NT2/D1 (cell line): ENCODE measurements around the gene NPDC1.

Experiments used
- DNase-seq: peaks from one replicate; pipeline ENCODE4 v3.0.0-alpha.2; 2011; ENCODE audit warnings: low read depth, low spot score
- H3K27me3 ChIP-seq: 2 replicates; pipeline ENCODE4 v1.6.0; 2011; ENCODE audit warnings: mild to moderate bottlenecking; ENCODE audit not compliant: insufficient read length, insufficient read depth
- H3K36me3 ChIP-seq: 2 replicates; pipeline ENCODE4 v1.6.1; 2011; ENCODE audit warnings: mild to moderate bottlenecking, low read length, mixed read lengths; ENCODE audit not compliant: insufficient read depth, insufficient read length
- H3K4me1 ChIP-seq: 2 replicates; pipeline ENCODE4 v1.5.1; 2011; ENCODE audit not compliant: insufficient read depth, insufficient read length
- H3K4me3 ChIP-seq: 2 replicates; pipeline ENCODE4 v1.5.1; 2011; ENCODE audit warnings: low read depth; ENCODE audit not compliant: insufficient read length
- H3K9ac ChIP-seq: 2 replicates; pipeline ENCODE4 v1.6.0; 2011; ENCODE audit warnings: low read depth; ENCODE audit not compliant: insufficient read length
- H3K9me3 ChIP-seq: 2 replicates; pipeline ENCODE4 v1.5.1; 2011; ENCODE audit warnings: mild to moderate bottlenecking, low read length; ENCODE audit not compliant: insufficient read depth
- SUZ12 ChIP-seq: IDR thresholded peaks from 2 replicates; pipeline ENCODE4 v1.6.1; 2011; ENCODE audit not compliant: insufficient read length, insufficient read depth; ENCODE audit errors: extremely low read depth
- YY1 ChIP-seq: IDR thresholded peaks from 2 replicates; pipeline ENCODE4 v1.6.1; 2011; ENCODE audit not compliant: insufficient read length, insufficient read depth
- ZNF274 ChIP-seq: IDR thresholded peaks from 2 replicates; pipeline ENCODE4 v1.6.1; 2011; ENCODE audit warnings: mild to moderate bottlenecking, low read depth, low read length

Gene NPDC1

GRCh38 chr9:137002646-137003041 lies 43.3 kb downstream of the NPDC1 start:
- no peak overlapping the region for H3K9ac ChIP-seq
- H3K4me1 ChIP-seq = peaks cover 5% of the 10 kb centered on the region
- peaks cover 8% of the 10 kb centered on the region; the same call in 1 of the 2 replicates for H3K9me3 ChIP-seq
- no peak for DNase-seq
- no peaks in the 10 kb centered on the region for H3K36me3 ChIP-seq
- no peak overlapping the region for H3K4me3 ChIP-seq
- no peak for TF ChIP-seq SUZ12
- TF ChIP-seq YY1 = no peak
- TF ChIP-seq ZNF274 = no peak
- H3K27me3 ChIP-seq = no peaks in the 10 kb centered on the region

GRCh38 chr9:137001857-137002645 lies 43.9 kb downstream of the NPDC1 start:
- H3K4me3 ChIP-seq = no peak overlapping the region
- H3K9me3 ChIP-seq = peaks cover 8% of the 10 kb centered on the region; the same call in 1 of the 2 replicates
- H3K4me1 ChIP-seq = peaks cover 10% of the 10 kb centered on the region

GRCh38 chr9:137000177-137000930 lies 45.6 kb downstream of the NPDC1 start:
- no peak overlapping the region for H3K4me3 ChIP-seq
- peaks cover 19% of the 10 kb centered on the region for H3K4me1 ChIP-seq
- DNase-seq = no peak
- H3K27me3 ChIP-seq = no peaks in the 10 kb centered on the region
- TF ChIP-seq SUZ12 = no peak
- no peak for TF ChIP-seq ZNF274
- TF ChIP-seq YY1 = no peak
- H3K9ac ChIP-seq = no peak overlapping the region
- peaks cover 2% of the 10 kb centered on the region for H3K36me3 ChIP-seq
- H3K9me3 ChIP-seq = peaks cover 4% of the 10 kb centered on the region; the same call in 1 of the 2 replicates

More at GRCh38 chr9:137001857-137002645, 43.9 kb downstream of the NPDC1 start:
- H3K27me3 ChIP-seq = no peaks in the 10 kb centered on the region
- H3K36me3 ChIP-seq = no peaks in the 10 kb centered on the region
- no peak overlapping the region for H3K9ac ChIP-seq
- no peak for DNase-seq
- TF ChIP-seq SUZ12 (no peak), YY1 (no peak), ZNF274 (no peak)

- peak overlapping the region; percentile 57 for H3K9ac ChIP-seq
- H3K4me3 ChIP-seq = no peak overlapping the region
- no peaks in the 10 kb centered on the region for H3K9me3 ChIP-seq
- no peaks in the 10 kb centered on the region for H3K27me3 ChIP-seq
- TF ChIP-seq YY1 = no peak
- no peak for TF ChIP-seq ZNF274
- TF ChIP-seq SUZ12 = no peak
- peaks cover 27% of the 10 kb centered on the region for H3K36me3 ChIP-seq
- no peak for DNase-seq
- peaks cover 25% of the 10 kb centered on the region for H3K4me1 ChIP-seq
These were observed 48.1 kb downstream of the NPDC1 start for GRCh38 chr9:136997830-136998234.

- no peak for DNase-seq
- TF ChIP-seq ZNF274 (no peak), YY1 (no peak), SUZ12 (no peak)
- Histone ChIP-seq H3K9me3 (no peaks in the 10 kb centered on the region), H3K36me3 (peaks cover 27% of the 10 kb centered on the region), H3K9ac (peak overlapping the region; percentile 57), H3K27me3 (no peaks in the 10 kb centered on the region), H3K4me1 (peaks cover 25% of the 10 kb centered on the region), H3K4me3 (no peak overlapping the region)
These were observed 48.6 kb downstream of the NPDC1 start for GRCh38 chr9:136997371-136997770.

GRCh38 chr9:136996361-136997292 lies 49.4 kb downstream of the NPDC1 start, which contains the start of gene CLIC3:
TSS of gene CLIC3 (minus strand) at chr9:136996568. CDS start at chr9:136996543, 25 bp downstream.
- H3K4me1 ChIP-seq = peaks cover 25% of the 10 kb centered on the region
- no peak within 1 kb of the TSS for H3K4me3 ChIP-seq
- H3K27me3 ChIP-seq = no peaks in the 10 kb centered on the region
- no peak for DNase-seq
- no peak for TF ChIP-seq SUZ12
- TF ChIP-seq YY1 = no peak
- TF ChIP-seq ZNF274 = no peak
- H3K36me3 ChIP-seq = peaks cover 27% of the 10 kb centered on the region
- H3K9me3 ChIP-seq = no peaks in the 10 kb centered on the region
- H3K9ac ChIP-seq = peak within 1 kb of the TSS; percentile 64
